Left renal cortex interstitium (tissue), 4 donors: Measurements from ENCODE around the gene AMER2. TPM values are rescaled to one million over a fixed set of nuclear protein-coding genes. Genes with fewer than 3 reads are reported as not detected.

Experiments used
- DNase-seq, 4 donors: peaks; one replicate each; pipeline ENCODE4 v3.0.0-alpha.2; 2013; ENCODE audit warnings: low read depth in 4 of 4, low spot score in 2 of 4, missing footprints in 1 of 4
- polyA plus RNA-seq, 4 donors: library from polyadenylated mRNA; unstranded; fragments of 120-200 nt; gene quantifications; one replicate each; pipeline ENCODE4 v1.2.1, GENCODE V29; 2013; ENCODE audit not compliant: insufficient read length in 4 of 4

The AMER2 gene, protein sequence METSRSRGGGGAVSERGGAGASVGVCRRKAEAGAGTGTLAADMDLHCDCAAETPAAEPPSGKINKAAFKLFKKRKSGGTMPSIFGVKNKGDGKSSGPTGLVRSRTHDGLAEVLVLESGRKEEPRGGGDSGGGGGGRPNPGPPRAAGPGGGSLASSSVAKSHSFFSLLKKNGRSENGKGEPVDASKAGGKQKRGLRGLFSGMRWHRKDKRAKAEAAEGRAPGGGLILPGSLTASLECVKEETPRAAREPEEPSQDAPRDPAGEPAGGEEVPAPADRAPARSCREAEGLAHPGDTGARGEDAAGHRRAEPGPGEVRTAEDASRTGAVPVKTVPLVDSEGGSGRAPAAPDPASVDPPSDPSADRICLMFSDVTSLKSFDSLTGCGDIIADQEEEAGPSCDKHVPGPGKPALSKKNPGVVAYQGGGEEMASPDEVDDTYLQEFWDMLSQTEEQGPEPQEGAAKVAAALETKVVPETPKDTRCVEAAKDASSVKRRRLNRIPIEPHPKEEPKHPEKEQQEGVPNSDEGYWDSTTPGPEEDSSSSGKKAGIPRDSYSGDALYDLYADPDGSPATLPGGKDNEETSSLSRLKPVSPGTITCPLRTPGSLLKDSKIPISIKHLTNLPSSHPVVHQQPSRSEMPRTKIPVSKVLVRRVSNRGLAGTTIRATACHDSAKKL
- under 1 TPM; 0.23 to 0.52 (median 0.31) TPM for polyA plus RNA-seq

DNA sequence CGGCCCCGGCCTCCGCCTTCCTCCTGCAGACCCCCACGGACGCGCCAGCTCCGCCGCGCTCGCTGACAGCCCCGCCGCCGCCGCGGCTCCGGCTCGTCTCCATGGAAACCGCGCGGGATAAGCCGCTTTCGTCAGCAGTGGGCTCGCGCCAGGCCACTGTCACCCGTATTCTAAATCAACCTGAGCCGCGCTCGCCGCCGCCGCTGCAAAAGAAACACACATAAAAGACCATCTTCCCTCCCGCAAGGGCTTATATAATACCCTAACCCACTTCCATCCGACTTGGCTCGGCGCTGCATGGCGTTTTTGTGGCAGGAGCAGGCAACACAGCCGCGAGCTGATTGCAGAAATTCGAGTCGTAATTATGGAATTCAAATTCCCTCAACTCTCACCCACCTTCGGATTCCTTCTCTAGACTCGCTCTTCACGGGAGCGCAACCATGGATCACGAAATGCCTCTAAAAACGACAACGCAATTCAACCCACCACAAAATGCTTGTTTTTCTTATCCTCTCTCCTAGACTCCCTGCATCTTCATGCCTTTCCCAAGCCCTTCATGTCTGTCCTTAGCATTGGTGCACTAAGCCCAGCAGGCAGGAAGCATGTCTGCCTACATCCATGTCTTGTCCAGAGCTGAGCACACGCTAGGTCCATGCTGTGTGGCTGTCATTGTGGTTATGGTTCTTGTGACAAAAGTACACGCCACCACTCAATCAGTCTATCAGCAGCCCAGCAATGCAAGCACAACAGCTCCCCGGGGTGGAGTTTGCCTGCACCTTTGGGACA lies at the start of gene AMER2:
Gene AMER2 (minus strand): TSS at position 772 of the 786 bp plus-strand sequence. CDS start 669 bp downstream, at position 103.
- peak in 1 of 4 donors; percentile 45 for DNase-seq

DNA sequence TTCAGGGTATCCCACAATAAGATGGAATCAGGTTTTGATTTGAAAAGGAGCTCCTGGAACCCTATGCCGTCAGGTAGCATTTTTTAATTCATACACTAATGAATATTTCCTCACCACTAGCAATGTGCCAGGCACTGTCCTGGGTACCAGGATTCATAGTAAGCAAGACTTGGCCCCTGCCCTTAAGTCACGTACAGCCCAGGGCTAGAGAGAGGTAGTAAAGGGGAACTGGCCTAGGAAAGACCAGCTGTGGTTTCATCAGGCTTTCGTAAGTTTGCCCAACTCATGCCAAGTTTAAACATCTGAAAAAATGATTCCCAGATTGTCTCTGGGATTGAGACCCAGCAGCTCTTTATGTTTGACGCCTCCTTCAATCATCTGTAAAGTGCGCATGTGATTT lies 45.9 kb upstream of the AMER2 start:
- no peak for DNase-seq

DNA sequence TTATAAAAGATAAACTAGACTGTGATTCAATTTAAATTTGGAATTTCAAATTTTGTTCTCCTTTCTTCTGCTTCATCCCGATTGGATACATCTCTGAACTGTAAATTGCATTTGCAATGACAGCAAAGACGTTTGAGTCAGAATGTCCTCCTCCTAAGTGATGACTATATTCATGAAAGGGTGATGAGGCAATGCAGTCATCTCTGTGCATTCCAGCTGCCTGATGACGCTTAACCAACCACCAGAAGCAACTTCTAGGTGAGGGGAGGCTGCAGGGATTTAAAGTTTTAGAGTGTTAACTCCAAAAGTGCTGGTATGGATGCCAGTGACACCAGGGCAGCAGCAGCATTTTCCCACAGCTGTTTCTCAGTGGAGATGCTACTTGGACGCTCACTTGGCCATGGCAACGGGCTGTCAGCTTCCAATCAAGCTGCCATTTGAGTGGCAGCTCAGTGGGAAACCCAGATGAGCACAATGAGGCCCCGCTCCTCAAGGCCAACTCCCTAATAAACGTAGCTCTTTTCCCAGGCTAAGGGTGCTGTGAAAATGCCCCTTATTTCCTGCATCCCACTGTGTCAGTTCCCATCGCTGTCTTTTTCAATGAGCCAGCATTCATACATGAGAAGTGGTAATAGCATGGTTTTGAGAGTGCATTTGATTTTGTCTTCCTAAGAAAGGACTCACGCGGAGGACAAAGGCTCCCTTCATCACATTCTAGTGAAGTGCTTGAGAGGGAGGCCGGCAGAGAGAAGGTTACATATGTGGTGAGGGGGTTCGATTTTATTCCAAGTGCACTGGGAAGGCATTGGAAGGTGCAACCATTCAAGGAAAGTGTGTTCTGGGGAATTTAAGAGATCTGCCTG lies 45.2 kb upstream of the AMER2 start:
- DNase-seq: no peak

DNA sequence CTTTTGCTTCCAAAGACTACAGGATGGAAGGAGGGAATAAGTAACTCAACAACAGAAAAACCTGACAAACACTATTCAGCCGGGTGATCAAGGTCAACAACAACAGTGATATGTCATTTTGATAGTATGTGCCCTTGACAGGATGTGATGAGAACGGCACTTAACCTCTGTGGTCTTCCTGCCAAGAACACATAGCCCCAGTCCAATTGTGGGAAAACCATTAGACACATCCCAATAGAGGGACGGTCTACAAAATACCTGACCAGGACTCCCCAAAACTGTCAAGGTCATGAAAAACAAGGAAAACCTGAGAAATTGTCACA lies 43.1 kb upstream of the AMER2 start:
- DNase-seq: no peak

DNA sequence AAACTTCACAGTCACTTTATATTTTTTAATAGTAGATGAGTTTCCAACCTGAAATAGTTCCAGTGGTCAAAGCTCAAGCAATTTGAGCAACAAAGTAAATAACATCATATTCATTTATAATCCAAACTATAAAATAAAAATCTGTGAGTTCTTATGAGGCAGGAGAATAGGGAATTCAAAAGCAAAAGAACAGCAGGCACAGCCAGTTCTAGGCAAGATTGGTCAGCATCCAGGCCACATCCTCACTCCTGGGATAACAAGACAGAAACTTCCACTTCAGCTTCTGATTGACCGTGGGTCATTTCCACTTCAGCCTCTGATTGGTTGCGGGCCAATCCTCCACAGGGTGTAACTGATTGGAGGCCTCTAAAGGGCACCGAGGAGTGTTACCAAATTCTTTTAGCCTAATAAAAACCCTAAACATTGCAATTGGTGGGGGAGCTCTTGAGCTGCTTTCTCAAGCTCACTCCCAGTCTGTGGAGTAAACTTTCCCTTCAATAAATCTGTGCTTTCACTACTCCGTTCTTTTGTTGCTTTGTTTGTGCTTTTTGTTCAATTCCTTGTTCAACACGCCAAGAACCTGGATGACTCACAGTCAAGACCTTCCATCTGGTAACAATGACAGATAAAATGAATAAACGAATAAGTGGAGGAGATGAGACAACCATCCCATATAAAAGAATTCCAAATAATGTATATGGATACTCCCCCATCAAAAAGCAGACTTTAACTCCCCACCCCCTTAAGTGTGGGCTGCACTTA lies 42.6 kb upstream of the AMER2 start:
- no peak for DNase-seq

DNA sequence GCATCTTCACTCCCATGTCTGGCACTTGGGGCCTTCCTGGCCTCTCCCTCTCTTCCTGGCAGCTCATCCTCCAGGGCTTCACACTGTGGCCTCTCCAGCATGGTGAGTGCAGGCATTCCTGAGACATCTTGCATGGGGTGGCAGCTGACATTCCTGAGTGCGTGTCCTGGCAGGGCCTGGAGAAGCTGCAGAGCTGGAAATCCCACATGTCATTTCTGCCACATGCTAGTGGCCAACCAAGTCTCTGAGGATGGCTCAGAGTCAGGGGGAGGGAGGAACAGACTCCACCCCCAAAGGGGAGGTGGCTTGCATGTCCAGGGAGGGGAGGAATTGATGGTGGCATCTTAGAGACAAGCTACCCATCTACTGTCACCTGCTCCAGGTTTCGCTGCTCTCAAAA lies 41.6 kb upstream of the AMER2 start:
- no peak for DNase-seq

DNA sequence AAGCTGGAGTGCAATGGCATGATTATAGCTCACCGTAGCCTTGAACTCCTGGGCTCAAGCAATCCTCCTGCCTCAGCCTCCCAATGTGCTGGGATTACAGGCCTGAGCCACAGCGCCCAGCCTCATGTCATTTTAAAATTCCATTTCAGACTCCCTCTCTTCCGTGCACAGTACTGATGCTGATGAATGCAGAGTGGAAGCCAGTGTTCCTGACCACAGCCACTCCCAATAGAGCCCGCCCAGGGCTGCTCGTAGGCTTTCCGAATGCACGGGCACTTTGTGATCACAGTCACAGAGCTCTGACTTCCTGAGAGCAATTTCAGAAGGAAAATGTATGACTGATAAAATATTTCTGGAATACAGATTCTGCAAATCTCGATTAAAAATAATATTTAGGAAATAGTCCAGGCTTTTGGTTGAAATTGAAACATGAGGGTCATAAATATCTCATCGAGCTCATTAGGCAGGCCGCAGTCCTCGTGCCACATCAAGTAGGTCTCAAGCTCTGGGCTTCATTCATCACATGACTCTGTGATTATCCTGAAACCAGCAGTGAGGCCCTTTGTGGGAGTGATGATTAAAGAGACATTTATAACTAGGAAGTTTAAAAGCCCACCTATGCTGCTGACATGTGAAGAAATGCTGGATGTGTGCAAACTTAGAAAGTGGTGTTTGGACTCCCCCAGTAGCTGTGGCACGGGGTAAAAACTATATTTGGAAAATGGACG lies 38.9 kb upstream of the AMER2 start:
- DNase-seq: no peak

DNA sequence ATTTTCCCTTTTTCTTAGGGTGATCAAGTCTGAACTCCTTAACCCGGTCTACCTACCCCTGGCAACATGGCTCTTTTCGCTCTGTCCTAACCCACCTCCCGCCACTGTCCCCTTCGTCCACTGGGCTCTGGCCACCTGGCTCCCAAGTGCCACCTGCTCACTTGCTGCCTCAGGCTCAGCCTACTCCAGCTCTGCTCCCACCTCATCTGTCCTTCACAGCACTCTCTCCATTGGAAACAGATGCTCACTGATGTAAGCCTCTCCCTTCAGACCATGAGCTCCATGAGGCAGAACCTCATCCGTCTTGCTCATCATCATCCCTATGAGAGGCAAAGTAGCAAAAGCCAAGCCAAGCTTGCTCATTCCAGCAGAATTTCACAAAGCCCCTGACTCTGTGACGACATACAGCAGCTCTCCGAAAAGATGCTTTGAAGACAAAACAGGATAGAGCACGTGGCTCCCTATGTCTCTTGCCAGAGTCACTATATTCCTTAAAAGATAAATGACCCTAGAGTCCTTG lies 35.3 kb upstream of the AMER2 start:
- DNase-seq: no peak

DNA sequence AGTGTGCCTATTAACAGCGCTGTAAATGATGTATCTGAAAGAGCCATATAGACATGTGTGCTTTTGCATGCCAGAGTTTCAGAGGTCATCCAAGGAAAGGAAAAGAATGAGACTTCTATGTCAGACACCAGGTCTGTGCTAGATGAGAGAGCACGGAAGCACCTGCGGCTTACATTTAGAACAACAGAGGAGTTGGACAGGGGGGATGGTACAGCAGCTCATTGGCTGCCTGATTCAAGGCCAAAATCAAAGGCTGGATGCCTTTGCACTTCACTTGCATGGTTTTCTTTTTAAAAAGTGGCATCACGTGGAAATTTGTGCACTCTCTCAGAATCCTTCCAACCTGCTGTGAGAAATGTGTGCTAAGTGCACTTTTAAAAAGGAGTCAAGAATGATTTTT lies 32.8 kb upstream of the AMER2 start:
- no peak for DNase-seq

DNA sequence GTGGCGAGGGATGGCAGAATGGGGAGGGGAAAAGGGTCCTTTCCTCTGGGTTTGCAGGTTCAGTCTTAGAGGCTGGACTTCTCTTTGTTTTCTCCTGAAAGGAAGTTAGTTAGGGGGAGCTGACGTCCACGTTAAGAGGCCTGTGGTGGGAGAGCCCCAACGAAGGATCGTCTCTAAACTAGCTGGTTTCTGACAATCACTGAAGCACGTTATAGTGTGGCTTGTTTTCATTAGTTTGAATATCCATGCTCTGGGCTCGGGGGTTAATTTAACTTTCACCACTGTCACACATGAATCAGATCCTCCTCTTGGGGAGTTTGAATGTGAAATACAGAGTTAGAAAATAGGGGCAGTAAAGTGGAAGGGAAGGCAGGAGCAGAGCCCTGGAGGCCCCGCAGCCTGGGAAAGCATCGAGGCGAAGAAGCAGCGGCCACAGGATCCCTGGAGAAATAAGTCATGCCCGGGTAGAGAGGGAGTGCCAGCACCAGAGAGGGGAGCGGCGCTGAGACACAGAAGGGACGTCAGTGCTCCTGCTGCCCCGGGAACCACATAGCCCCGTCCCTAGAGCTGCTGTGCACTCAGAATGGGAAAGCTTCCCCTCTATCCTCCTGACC lies 31.1 kb upstream of the AMER2 start:
- DNase-seq: peak in 1 of 4 donors; percentile 19

DNA sequence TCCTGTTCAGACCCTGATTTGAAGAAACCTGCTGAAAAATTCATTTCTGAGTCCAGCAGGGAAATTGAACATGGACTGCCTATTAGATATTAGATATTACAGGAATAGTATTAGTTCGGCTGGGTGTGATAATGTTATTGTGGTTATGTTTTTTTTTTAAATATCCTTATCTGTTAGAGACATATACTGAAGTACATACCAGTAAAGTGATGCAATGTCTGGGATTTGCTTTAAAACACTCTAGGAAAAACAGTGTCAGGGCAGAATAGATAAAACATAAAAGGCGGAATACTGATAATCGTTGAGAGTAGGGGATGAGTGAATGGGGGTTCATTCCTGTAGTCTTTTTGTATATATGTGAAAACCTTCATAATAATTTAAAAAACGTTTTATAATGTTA lies 28.7 kb upstream of the AMER2 start:
- DNase-seq: no peak

DNA sequence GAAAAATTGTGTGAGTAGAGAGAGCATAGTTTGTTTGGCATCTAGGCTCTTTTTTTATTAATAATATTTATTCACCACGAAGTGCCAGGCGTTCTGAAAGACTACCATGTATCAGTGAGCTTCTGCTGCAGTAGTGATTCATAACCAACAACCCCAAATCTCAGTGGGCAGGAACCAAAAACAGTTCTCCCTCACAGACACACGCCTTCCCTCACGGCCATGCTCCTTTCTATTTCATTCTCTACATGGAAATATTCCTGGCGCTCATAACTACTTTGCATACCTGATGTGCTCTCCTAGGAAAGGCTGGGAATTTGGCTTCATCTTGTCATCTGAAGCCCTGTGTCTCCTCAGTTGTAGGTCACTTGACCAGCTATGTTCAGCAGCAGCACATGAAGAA lies 26.6 kb upstream of the AMER2 start:
- no peak for DNase-seq

DNA sequence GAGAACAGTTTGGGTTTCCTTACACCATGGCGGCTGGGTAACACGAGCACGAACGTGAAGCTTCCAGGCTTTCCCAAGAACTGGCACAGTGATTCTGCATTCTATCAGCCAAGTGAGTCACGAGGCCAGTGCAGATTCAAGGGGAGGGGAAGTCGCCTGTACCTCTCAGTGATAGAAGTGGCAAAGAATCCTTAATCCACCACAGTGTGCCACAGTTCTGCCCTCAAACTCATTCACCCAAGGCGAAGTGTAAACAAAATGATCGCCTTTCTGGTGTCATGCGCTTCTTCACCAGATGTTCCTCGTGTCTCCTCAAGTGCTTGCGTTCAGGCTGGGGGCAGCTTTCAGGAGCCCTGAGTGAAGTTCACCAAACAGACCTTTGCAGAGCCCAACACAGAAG lies 24.9 kb upstream of the AMER2 start:
- DNase-seq: no peak

DNA sequence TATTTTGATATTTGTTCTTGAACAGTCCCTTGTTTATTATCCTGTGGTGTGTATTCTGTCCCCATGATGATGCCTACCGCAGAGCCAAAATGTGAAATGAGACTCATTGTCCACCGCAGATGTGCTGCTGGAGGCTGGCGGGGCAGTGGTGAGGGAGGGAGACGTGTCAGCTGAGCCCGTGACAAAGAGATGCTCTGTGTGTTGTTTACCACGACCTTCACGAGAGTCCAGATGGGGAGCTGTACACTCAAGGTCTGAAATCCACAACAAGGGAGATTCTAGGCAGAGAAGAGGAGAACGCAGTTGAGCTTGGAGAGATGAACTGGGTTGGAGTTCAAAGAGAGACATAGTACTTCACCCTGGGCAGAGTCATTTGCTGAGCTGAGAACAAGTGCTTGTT lies 20.8 kb upstream of the AMER2 start:
- DNase-seq: no peak

DNA sequence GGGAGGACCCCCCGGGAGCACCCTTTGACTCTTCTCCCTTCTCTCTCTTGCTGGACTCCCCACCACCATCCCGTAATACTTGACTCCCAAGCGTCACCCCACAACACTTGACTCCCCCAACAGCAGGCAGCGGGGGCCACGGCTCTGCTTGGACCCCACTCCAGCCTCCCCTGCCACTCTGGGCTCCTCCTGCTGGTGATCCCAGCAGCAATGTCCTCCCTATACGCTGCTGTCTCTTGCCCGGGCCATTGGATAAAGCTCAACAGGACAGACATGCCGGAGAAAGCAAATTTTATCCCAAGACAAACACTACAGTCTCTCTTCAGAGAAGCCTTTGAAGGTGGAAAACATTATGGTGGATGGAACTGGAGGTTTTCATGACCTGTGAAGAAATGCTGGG lies 20.4 kb upstream of the AMER2 start:
- DNase-seq: no peak

DNA sequence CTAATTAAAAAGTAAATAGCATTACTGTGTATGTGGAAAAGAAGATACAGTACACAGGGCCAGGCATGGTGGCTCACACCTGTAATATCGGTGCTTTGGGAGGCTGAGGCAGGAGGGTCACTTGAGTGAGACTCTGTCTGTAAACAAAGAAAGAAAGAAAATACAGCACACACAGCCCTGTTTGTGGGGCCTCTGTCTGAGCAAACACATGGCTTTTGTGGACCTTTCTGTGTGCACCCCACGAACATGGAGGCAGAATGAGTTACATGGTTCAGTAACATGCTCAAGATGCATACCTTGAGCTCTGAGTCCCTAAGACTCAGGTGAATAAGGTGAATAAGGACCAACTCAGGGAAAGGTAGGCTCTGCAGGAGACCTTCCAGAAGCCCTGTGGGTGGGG lies 20.0 kb upstream of the AMER2 start:
- DNase-seq: no peak

DNA sequence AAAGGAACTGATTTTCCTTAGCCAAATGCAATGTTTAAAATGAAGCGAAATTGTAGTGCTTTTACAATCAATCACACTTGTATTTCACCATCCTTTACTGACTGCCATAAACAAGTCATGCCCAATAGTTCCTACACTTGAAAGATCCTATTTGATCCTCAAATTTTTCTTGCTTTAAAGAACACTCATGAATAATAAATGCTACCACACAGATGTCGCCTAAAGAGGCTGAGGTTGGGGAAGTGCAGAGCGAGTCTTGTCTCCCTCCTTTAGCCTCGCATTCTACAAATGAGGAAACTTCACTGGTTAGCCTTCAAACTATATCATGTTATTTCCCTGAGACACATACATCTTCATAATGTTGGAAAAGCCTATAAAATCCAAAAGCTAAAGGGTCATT lies 18.7 kb upstream of the AMER2 start:
- no peak for DNase-seq

DNA sequence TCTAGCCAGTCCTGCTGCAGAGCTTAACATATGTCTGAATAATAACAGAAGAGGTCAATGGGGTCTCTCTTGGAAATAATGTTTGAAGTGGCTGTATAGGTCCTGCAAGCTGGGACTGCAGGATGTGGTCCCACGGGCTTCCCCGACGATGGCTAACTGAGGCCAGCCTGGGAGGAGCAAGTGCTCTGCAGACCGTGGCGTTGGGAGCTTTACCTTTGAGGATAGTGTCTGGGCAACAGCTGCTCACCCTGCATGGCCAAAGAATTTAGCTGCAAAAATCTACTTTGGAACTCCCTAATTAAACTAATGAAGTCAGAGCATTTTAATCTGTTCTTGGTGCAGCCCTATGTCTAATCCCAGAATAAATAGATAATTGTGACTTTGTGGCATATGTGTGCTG lies 18.2 kb upstream of the AMER2 start:
- DNase-seq: no peak

DNA sequence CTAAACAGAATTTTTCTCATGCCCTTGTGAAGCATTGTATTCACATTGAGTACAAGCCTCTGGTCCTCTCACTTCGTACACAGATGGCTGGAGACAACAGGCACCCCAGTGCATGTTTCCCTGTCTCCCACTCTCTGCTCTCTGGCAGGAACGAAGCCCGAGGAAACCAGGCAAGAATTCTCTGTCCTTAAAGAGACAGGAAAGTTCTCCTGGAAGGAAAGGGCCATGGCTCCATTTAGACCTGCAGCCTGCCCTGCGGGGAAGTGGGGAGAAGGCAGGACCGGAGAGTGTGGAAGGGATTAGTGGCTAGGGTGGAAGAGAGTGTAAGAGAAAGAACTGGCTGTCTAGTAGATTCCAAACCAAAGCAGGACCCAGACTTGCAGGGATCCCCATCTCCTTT lies 15.5 kb upstream of the AMER2 start:
- no peak for DNase-seq
